ENCODE data around the gene NAT16.

DNA sequence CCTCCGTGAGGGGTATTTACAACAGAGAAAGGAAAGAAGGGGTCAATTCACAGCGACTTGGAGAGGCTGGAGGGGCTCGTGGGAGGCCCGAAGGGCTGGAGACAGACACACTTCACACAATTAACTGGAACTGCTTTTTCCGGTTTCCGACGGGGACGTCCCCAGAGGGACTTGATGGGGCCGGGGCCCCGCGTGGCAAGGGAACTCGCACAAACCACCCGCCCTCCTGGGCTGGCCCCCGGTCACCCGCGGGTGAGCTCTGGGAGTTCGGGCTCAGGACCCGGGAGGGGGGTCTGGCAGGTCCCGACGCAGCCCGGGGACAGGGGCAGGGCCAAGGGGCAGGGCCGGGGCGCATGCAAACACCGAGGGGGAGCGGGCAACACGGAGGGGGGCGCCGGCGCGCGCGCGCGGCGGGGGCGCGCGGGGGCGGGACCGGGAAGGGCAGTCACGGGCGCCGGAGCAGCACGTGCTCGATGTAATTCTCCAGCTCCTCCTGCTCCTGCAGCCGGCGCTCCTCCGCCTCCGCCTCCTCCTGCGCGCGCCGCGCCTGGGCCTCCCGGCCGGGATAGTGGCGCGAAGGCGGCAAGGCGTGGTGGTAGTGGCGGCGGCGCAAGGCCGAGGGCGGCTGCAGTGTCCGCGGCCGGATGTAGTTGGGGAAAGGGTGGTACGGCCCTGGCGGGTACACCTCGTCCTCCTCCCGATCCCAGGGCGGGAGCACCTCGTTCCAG, 17.4 kb downstream of the NAT16 start:
- TF ChIP-seq, protein P1, sequence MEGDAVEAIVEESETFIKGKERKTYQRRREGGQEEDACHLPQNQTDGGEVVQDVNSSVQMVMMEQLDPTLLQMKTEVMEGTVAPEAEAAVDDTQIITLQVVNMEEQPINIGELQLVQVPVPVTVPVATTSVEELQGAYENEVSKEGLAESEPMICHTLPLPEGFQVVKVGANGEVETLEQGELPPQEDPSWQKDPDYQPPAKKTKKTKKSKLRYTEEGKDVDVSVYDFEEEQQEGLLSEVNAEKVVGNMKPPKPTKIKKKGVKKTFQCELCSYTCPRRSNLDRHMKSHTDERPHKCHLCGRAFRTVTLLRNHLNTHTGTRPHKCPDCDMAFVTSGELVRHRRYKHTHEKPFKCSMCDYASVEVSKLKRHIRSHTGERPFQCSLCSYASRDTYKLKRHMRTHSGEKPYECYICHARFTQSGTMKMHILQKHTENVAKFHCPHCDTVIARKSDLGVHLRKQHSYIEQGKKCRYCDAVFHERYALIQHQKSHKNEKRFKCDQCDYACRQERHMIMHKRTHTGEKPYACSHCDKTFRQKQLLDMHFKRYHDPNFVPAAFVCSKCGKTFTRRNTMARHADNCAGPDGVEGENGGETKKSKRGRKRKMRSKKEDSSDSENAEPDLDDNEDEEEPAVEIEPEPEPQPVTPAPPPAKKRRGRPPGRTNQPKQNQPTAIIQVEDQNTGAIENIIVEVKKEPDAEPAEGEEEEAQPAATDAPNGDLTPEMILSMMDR (IDR thresholded peaks at IDR 0.05; ENCODE audit: control extremely low read depth in 1 of 3, insufficient read depth in 1 of 3, low read depth in 1 of 3, low read length in 3 of 3): no peak
- TF ChIP-seq YY1 (IDR thresholded peaks at IDR 0.05; ENCODE audit: low read depth, low read length): no peak
- peak in 1 of 2 experiments; percentile 50; a peak in 1 of 3 replicates for TF ChIP-seq POLR2A (IDR thresholded peaks at IDR 0.05; ENCODE audit: control extremely low read depth in 1 of 2, low read depth in 2 of 2, low read length in 2 of 2)
- 0 out of 4 replicates have a peak, but pooled peaks of 1 of the 2 experiments have one; percentile 52 for TF ChIP-seq HDAC2 (IDR thresholded peaks at IDR 0.05; ENCODE audit: borderline replicate concordance in 1 of 2, low read depth in 2 of 2, low read length in 2 of 2)
- TF ChIP-seq RAD21 (IDR thresholded peaks at IDR 0.05 in 1 of 2, conservative IDR thresholded peaks at IDR 0.05 in 1 of 2; ENCODE audit: low read depth in 2 of 2, low read length in 2 of 2): no peak
- TF ChIP-seq TAF1 (IDR thresholded peaks at IDR 0.05; ENCODE audit: low read depth, low read length): no peak; the same call in 1 of the 2 replicates

Data from H1 (cell line).